Measurements from ENCODE around the gene SPANXA2.
"Not testable (repeated sequence)": the region's sequence is repeated elsewhere in the genome, so short reads cannot be mapped to it uniquely, and the experiment has no call there.

The SPANXA2 gene, protein sequence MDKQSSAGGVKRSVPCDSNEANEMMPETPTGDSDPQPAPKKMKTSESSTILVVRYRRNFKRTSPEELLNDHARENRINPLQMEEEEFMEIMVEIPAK

DNA sequence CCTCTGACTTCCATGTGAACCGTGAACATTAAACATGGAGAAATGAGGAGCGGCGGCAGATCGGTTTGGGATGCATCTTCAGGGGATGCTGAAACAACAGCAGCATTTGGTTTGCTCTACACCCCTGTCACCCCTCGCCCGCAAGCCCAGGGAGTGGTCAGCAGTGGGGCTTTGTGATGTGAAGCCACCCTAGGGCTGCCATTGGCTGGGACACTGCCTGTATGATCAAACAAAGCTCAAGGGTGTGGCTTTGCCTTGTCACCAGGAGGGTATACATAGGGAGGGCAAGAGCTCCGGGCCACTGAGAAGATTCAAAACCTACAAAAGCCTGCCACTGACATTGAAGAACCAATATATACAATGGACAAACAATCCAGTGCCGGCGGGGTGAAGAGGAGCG, at the start of gene SPANXA2:
SPANXA2 (plus strand) TSS at position 301 of the 400 bp plus-strand sequence; CDS start at position 361, 60 bp downstream.
- not testable (repeated sequence) for DNase-seq

DNA sequence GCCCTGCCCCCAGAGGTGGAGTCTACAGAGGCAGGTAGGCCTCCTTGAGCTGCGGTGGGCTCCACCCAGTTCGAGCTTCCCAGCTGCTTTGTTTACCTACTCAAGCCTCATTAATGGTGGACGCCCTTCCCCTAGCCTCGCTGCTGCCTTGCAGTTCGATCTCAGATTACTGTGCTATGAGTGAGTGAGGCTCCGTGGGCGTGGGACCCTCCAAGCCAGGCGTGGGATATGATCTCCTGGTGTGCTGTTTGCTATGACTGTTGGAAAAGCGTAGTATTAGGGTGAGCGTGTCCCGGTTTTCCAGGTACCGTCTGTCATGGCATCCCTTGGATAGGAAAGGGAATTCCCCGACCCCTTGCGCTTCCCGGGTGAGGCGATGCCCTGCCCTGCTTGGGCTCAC, 47.0 kb upstream of the SPANXA2 start:
- not testable (repeated sequence) for DNase-seq

DNA sequence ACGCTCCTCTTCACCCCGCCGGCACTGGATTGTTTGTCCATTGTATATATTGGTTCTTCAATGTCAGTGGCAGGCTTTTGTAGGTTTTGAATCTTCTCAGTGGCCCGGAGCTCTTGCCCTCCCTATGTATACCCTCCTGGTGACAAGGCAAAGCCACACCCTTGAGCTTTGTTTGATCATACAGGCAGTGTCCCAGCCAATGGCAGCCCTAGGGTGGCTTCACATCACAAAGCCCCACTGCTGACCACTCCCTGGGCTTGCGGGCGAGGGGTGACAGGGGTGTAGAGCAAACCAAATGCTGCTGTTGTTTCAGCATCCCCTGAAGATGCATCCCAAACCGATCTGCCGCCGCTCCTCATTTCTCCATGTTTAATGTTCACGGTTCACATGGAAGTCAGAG, 4.9 kb upstream of the SPANXA2 start, which contains the start of gene SPANXA1:
SPANXA1 (minus strand) TSS at position 101 of the 400 bp plus-strand sequence; CDS start at position 41, 60 bp downstream.
- not testable (repeated sequence) for DNase-seq

DNA sequence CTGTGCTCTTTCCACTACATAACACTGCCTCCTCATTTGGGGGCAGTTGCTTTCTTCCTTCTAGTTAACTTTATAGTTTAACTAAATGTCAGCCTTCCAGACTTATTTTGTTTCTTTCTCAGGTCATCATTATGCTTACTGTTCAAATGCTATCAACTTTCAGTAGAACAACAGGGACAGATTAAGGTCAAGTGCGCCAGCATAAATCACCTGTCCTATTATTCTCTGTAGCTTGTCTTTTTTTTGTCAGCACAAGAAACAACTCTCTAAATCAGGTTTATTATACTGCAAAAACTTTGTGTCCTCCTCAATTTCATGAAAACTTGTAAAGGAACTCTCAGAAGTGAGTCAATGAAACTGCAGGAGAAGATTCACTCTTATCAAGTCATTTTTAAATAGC, 19.6 kb downstream of the SPANXA2 start:
- DNase-seq = no peak

DNA sequence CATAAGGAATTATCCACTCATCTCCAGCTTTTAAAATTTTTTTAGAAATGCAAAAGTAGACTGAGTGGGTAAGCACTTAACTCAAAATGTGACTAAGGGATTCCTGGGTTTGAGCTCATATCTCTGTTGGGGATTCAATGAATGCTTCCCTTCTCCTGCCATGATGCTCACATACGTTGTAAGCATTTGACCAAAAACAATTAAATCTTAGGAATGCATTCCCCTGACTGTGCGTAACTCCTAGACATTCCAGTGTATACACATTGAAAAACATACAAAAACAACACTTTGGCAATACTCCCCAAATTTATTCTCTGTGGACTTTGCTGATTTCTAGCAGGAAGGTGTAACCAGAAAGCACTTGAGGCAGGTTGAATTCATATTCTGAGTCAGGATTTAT, 29.8 kb downstream of the SPANXA2 start:
- DNase-seq = no peak

DNA sequence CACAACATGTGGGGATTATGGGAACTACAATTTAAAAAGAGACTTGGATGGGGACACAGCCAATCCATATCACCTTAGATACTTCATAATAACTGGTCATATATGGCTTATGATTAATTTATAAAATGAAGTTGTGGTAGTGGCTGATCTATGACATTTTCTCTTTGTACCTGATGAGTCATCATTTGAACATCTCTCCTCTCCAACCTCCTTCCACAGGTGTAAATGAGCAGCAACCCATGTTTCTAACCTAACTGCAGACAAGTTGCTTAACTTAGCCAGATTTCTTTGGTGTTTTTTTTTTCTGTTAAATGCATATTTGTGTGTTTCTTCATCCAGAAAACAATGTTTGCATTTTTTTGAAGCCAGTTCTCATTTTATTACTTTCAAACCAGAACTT, 42.6 kb downstream of the SPANXA2 start:
- no peak for DNase-seq

DNA sequence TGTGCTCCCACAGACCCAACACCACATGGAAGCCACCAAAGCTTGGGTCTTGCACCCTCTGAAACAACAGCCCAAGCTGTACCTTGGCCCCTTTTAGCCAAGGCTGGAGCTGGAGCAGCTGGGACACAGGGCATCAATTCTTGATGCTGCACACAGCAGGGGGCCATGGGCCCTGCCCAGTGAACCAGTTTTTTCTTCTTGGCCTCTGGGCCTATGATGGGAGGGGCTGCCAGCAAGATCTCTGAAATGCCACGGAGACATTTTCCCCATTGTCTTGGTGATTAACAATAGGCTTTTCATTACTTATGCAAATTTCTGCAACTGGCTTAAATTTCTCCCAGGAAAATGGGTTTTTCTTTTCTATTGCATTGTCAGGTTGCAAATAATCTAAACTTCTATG, 49.0 kb downstream of the SPANXA2 start:
- DNase-seq = no peak
